ENCODE data around the gene SNX1.

DNA sequence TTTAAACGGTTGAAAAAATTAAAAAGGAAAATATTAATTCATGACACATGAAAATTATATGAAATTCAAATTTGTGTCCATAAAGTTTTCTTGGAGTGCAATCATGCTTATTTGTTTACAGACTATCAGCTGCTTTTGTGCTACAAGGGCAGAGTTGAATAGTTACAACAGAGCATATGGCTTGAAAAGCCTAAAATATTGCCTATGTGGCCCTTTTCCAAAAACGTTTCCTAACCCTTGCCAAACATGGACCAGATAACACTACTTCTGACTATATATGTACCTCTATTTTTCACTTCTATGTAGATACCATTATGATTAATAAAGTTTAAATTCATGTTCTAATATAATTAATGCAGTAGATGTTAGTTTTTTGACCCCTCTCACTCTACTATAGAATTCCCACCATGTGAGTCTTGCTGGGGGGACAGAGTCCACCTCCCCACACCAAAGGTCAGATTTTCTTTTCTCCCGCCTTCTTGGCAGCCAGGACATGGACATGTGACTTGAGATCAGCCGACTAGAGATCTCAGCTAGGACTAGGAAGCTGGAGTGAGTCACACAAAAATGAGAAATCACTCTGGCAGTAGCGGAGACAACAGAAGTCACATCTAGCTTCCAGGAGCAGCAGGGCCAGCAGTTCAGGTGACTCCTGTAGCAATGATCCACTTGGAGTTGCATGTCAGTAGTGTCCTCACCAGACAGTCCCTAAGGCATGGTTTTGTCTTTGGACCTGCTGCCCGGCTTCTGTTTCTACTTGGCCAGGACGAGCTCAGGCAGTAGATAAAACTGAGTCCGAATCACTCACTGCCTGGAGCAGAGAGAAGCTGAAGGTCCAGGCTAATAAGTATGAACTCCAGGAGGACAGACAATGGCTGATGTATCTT lies 24.6 kb upstream of the SNX1 start:
- TF ChIP-seq ZNF565 (CRISPR knock-in tag; conservative IDR thresholded peaks at IDR 0.05; ENCODE audit: low read depth) (no peak), OSR1 (CRISPR knock-in tag; IDR thresholded peaks at IDR 0.05) (no peak), GLIS3 (CRISPR knock-in tag; IDR thresholded peaks at IDR 0.05) (no peak), PPARA (CRISPR knock-in tag; IDR thresholded peaks at IDR 0.05; ENCODE audit: borderline replicate concordance) (no peak), ZFP3 (CRISPR knock-in tag; IDR thresholded peaks at IDR 0.05) (no peak), ZNF8 (CRISPR knock-in tag; IDR thresholded peaks at IDR 0.05) (no peak), BACH2 (CRISPR knock-in tag; IDR thresholded peaks at IDR 0.05; ENCODE audit: borderline replicate concordance) (no peak)
- TF ChIP-seq, protein P1, sequence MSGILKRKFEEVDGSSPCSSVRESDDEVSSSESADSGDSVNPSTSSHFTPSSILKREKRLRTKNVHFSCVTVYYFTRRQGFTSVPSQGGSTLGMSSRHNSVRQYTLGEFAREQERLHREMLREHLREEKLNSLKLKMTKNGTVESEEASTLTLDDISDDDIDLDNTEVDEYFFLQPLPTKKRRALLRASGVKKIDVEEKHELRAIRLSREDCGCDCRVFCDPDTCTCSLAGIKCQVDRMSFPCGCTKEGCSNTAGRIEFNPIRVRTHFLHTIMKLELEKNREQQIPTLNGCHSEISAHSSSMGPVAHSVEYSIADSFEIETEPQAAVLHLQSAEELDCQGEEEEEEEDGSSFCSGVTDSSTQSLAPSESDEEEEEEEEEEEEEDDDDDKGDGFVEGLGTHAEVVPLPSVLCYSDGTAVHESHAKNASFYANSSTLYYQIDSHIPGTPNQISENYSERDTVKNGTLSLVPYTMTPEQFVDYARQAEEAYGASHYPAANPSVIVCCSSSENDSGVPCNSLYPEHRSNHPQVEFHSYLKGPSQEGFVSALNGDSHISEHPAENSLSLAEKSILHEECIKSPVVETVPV (CRISPR knock-in tag; IDR thresholded peaks at IDR 0.05) = no peak
- TF ChIP-seq, protein P2, sequence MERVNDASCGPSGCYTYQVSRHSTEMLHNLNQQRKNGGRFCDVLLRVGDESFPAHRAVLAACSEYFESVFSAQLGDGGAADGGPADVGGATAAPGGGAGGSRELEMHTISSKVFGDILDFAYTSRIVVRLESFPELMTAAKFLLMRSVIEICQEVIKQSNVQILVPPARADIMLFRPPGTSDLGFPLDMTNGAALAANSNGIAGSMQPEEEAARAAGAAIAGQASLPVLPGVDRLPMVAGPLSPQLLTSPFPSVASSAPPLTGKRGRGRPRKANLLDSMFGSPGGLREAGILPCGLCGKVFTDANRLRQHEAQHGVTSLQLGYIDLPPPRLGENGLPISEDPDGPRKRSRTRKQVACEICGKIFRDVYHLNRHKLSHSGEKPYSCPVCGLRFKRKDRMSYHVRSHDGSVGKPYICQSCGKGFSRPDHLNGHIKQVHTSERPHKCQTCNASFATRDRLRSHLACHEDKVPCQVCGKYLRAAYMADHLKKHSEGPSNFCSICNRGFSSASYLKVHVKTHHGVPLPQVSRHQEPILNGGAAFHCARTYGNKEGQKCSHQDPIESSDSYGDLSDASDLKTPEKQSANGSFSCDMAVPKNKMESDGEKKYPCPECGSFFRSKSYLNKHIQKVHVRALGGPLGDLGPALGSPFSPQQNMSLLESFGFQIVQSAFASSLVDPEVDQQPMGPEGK (CRISPR knock-in tag; IDR thresholded peaks at IDR 0.05; ENCODE audit: borderline replicate concordance) = no peak
- TF ChIP-seq, protein P3, sequence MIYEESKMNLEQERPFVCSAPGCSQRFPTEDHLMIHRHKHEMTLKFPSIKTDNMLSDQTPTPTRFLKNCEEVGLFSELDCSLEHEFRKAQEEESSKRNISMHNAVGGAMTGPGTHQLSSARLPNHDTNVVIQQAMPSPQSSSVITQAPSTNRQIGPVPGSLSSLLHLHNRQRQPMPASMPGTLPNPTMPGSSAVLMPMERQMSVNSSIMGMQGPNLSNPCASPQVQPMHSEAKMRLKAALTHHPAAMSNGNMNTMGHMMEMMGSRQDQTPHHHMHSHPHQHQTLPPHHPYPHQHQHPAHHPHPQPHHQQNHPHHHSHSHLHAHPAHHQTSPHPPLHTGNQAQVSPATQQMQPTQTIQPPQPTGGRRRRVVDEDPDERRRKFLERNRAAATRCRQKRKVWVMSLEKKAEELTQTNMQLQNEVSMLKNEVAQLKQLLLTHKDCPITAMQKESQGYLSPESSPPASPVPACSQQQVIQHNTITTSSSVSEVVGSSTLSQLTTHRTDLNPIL (CRISPR knock-in tag; IDR thresholded peaks at IDR 0.05; ENCODE audit: low read depth) = no peak

Data from SK-N-SH treated with all-trans-retinoic acid at 6 μM for 48 hours (cell line).